ENCODE measurements around the gene PSIP1. TPM values are rescaled to one million over a fixed set of nuclear protein-coding genes. Genes with fewer than 3 reads are reported as not detected.

PSIP1 gene
- total RNA-seq, 1 donor from 2014 or later: 10.5 TPM

DNA sequence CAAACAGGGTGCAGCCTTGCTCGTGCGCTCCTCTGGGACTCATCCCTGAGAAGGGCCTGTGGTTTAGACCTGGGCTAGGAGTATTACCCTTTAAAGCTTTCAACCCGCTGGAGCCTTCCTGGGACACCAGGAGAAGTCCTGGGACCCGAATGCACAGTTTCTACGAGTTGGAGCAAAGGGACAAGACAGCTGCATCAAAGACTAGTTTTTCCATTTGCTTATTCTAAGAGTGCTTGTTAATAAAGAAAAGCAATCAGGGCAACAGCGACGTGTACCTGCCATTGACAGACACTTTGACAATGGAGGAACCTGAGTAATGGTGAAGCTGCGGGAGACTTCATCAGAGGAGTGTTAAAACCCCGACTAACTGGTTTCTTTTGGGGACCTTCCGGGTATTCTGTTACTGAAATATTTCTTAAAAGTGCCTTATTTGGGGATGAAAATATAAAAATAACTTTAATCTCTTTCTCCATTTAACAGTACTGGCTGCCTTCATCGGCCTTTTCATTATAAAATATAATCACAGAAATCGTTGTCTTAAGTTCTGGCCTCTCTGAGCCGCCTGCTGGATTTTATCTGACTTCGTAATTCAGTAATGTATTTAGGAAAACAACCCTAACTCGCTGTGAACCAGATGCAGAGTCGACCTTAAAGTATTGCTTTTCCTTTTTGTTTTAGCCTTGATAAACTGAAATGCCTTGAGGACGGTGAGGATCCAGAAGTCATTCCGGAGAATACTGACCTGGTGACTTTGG lies 87.4 kb downstream of the PSIP1 start:
- Histone ChIP-seq H3K27me3 (ENCODE audit: control insufficient read depth, insufficient read depth, low read length) (no peaks in the 10 kb centered on the region), H3K4me3 (ENCODE audit: low read depth, low read length) (peak overlapping the region; percentile 81), H3K36me3 (ENCODE audit: control insufficient read depth, insufficient read depth, low read length) (peaks cover 3% of the 10 kb centered on the region)
- no peak for FAIRE-seq
- TF ChIP-seq, protein P1, sequence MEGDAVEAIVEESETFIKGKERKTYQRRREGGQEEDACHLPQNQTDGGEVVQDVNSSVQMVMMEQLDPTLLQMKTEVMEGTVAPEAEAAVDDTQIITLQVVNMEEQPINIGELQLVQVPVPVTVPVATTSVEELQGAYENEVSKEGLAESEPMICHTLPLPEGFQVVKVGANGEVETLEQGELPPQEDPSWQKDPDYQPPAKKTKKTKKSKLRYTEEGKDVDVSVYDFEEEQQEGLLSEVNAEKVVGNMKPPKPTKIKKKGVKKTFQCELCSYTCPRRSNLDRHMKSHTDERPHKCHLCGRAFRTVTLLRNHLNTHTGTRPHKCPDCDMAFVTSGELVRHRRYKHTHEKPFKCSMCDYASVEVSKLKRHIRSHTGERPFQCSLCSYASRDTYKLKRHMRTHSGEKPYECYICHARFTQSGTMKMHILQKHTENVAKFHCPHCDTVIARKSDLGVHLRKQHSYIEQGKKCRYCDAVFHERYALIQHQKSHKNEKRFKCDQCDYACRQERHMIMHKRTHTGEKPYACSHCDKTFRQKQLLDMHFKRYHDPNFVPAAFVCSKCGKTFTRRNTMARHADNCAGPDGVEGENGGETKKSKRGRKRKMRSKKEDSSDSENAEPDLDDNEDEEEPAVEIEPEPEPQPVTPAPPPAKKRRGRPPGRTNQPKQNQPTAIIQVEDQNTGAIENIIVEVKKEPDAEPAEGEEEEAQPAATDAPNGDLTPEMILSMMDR (IDR thresholded peaks at IDR 0.05; ENCODE audit: insufficient read depth, low read length, severe bottlenecking): no peak
- peak; percentile 44 for DNase-seq (ENCODE audit: low read depth)

DNA sequence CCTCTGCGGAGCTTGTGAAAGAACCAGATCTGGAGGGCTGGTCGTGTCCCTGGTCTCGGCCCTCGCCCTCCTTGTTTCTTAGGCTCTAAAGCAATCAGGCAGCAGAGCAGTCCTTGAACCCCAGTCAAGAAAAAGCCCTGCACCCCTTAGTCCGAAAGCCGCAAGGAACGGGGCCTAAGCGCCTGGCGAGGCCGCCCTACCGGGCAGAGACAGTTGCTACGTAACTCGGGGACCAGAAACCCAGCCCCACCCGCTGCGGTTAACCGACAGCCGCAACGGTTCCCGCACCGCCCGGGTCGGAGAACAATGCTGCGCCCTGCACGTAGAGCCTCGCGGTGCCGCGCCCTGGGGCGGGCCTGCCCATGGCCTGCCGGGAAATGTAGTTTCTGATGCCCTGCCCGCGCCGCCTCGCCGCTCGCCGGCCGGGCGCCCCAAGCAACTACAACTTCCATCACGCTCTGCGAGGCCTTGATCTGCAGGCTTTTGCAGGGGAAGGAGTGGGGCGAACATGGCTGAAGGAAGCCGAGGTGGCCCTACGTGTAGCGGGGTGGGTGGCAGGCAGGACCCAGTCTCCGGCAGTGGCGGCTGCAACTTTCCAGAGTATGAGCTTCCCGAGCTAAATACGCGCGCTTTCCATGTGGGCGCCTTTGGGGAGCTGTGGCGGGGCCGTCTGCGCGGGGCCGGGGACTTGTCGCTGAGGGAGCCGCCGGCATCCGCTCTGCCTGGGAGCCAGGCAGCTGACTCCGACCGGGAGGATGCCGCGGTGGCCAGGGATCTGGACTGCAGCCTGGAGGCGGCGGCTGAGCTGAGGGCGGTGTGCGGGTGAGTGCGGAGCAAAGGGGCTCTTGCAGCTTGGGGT lies 88.2 kb downstream of the PSIP1 start, which contains the start of gene SNAPC3:
SNAPC3 (plus strand) TSS at position 505 of the 859 bp plus-strand sequence; CDS start at position 509, 4 bp downstream.
- TF ChIP-seq, protein P1 (IDR thresholded peaks at IDR 0.05; ENCODE audit: insufficient read depth, low read length, severe bottlenecking): no peak
- peaks cover 3% of the 10 kb centered on the region for H3K36me3 ChIP-seq (ENCODE audit: control insufficient read depth, insufficient read depth, low read length)
- H3K4me3 ChIP-seq (ENCODE audit: low read depth, low read length): peak within 1 kb of the TSS; percentile 81
- DNase-seq (ENCODE audit: low read depth) (peak; percentile 86), FAIRE-seq (no peak)
- no peaks in the 10 kb centered on the region for H3K27me3 ChIP-seq (ENCODE audit: control insufficient read depth, insufficient read depth, low read length)

DNA sequence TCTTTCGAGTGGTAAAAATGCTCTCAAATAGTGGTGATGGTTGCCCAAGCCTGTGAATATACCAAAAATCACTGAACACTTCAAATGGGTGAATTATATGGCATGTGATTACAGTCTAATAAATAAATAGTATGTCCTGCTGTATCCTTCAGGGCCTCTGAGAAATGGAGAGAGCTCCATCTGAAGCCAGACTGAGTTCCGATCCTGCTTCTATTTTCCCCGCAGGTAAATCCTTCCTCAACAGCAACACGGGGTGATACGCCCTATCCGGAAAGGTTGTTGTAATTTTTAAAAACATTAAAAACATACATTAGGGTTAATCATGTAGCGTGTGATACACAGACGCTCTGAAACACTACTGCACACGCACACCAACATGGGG lies 88.8 kb downstream of the PSIP1 start:
- Histone ChIP-seq H3K4me3 (ENCODE audit: low read depth, low read length) (peak overlapping the region; percentile 81), H3K27me3 (ENCODE audit: control insufficient read depth, insufficient read depth, low read length) (no peaks in the 10 kb centered on the region), H3K36me3 (ENCODE audit: control insufficient read depth, insufficient read depth, low read length) (peaks cover 3% of the 10 kb centered on the region)
- DNase-seq (ENCODE audit: low read depth) (no peak), FAIRE-seq (no peak)
- TF ChIP-seq, protein P1 (IDR thresholded peaks at IDR 0.05; ENCODE audit: insufficient read depth, low read length, severe bottlenecking): no peak

DNA sequence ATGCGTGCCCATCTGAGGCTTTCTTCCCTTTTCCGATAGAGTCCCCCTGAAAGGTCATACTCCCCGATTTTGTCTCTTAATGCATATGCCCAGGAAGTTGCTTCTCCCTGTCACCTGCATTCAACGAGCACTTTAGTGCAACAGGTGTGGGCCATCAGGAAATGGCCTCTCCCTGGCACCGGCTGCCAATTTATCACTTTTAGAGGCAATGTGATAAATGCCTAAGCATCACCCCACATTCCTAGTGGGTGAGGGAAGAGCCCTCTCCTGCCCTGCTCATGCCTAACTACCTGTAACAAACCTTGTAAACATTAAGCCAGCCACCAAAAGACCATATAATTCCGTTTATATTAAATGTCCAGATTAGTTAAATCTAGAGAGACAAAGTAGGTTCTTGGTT lies 89.2 kb downstream of the PSIP1 start:
- FAIRE-seq: no peak
- DNase-seq (ENCODE audit: low read depth): no peak
- TF ChIP-seq, protein P1 (IDR thresholded peaks at IDR 0.05; ENCODE audit: insufficient read depth, low read length, severe bottlenecking): no peak
- H3K36me3 ChIP-seq (ENCODE audit: control insufficient read depth, insufficient read depth, low read length): peaks cover 3% of the 10 kb centered on the region
- no peak overlapping the region for H3K4me3 ChIP-seq (ENCODE audit: low read depth, low read length)
- no peaks in the 10 kb centered on the region for H3K27me3 ChIP-seq (ENCODE audit: control insufficient read depth, insufficient read depth, low read length)

DNA sequence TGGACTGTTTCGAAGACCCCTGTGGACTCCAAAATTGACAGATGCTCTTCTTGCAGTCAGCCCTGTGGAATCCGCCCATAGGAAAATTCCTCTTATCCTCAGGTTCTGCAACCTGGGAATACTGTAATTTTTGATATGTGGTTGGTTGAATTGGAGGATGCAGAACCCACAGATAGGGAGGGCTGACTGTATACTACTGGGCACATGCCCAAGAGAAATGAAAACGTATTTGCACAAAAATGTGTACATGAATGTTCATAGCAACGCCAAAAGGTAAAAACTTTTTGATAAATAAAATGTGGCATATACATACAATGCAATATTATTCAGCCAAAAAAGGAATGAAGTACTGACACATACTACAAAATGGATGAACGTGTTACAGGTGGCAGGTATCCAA lies 90.0 kb downstream of the PSIP1 start:
- Histone ChIP-seq H3K27me3 (ENCODE audit: control insufficient read depth, insufficient read depth, low read length) (no peaks in the 10 kb centered on the region), H3K36me3 (ENCODE audit: control insufficient read depth, insufficient read depth, low read length) (peaks cover 3% of the 10 kb centered on the region), H3K4me3 (ENCODE audit: low read depth, low read length) (no peak overlapping the region)
- FAIRE-seq: no peak
- no peak for DNase-seq (ENCODE audit: low read depth)
- TF ChIP-seq, protein P1 (IDR thresholded peaks at IDR 0.05; ENCODE audit: insufficient read depth, low read length, severe bottlenecking): no peak
